ENCODE measurements around the gene RHOD.

RHOD gene

DNA sequence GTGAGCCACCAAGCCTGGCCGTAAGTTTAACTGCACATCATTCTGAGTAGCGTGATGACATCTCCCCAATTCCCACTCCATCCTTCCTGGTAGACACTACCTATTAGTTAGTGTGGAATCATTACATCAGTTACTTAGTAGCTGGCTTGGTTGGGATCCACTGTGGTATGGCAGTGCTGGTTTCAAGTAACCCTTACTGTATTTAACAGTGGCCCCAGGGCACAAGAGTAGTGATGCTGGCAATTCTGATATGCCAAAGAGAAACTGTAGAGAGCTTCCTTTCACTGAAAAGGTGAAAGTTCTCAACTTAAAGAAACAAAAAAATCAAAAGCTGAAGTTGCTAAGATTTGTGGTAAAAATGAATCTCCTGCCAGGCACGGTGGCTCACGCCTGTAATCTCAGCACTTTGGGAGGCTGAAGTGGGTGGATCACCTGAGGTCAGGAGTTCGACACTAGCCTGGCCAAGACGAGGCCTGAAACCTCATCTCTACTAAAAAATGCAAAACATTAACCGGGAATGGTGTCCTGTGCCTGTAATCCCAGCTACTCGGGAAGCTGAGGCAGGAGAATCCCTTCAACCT, 27.2 kb downstream of the RHOD start:
- H3K4me3 ChIP-seq = no peak overlapping the region
- H3K27me3 ChIP-seq = no peaks in the 10 kb centered on the region
- H4K20me1 ChIP-seq = peaks cover 0 to 5% (median 0%) of the 10 kb centered on the region in 11 experiments; a peak in 1 of 22 replicates
- H3K4me1 ChIP-seq = peaks cover 16 to 27% (median 21%) of the 10 kb centered on the region in 10 experiments
- no peaks in the 10 kb centered on the region for H3K36me3 ChIP-seq
- no peak overlapping the region for H3K4me2 ChIP-seq
- TF ChIP-seq Cebpa-rat (IDR thresholded peaks at IDR 0.05) = no peak
- no peak overlapping the region for H3K27ac ChIP-seq
- H3K9me3 ChIP-seq (replicated peaks in 1 of 11) = no peaks in the 10 kb centered on the region
- H3K9ac ChIP-seq = no peak overlapping the region

DNA sequence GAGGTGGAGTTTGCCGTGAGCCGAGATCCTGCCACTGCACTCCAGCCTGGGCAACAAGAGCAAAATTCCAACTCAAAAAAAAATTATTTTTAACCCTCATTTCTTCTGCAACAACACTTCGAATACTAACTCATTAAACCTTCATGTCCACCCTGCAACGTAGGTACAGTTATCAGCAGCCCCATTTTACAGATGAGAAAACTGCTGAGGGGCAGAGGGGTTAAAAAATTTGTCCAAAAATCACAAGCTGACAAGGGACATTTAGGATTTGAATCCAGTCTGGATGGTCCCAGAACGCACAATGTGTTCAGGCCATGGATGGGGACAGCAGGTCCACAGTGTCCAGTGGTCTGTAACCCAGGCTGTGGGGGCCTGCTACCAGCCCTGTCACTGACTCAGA, 29.0 kb downstream of the RHOD start:
- Histone ChIP-seq H3K9ac (no peak overlapping the region), H3K9me3 (replicated peaks in 1 of 11) (no peaks in the 10 kb centered on the region), H3K4me2 (no peak overlapping the region), H3K27me3 (no peaks in the 10 kb centered on the region), H3K4me1 (peaks cover 13 to 28% (median 22%) of the 10 kb centered on the region in 10 experiments), H3K36me3 (no peaks in the 10 kb centered on the region), H4K20me1 (peaks cover 0 to 5% (median 0%) of the 10 kb centered on the region in 11 experiments; a peak in 1 of 22 replicates), H3K4me3 (no peak overlapping the region), H3K27ac (no peak overlapping the region)
- no peak for TF ChIP-seq Cebpa-rat (IDR thresholded peaks at IDR 0.05)

DNA sequence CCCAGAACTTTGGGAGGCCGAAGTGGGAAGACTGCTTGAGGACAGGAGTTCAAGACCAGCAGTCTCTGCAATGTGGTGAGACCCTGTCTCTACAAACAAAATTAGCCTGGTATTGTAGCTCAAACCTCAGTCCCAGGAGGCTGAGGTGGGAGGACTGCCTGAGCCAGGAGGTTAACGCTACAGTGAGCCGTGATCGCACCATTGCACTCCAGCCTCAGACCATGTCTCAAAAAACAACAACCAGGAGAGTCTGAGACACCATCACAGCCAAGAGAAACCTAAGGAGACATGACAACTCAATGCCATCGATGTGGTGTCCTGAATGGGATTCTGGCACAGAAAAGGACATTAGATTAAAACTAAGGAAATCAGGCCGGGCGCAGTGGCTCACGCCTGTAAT, 34.1 kb downstream of the RHOD start:
- no peaks in the 10 kb centered on the region for H4K20me1 ChIP-seq
- H3K4me2 ChIP-seq = peak overlapping the region in 6 of 11 experiments; percentile 10 to 55 (median 36); a peak in 7 of 22 replicates
- H3K36me3 ChIP-seq = no peaks in the 10 kb centered on the region
- H3K4me1 ChIP-seq = peaks cover 0 to 16% (median 3%) of the 10 kb centered on the region in 10 experiments; a peak in 8 of 20 replicates
- H3K27me3 ChIP-seq = no peaks in the 10 kb centered on the region
- 0 out of 22 replicates have a peak overlapping the region, but pooled peaks of 1 of the 11 experiments have one; percentile 6 for H3K27ac ChIP-seq
- H3K4me3 ChIP-seq = no peak overlapping the region
- no peak for TF ChIP-seq Cebpa-rat (IDR thresholded peaks at IDR 0.05)
- H3K9ac ChIP-seq = no peak overlapping the region
- 0 out of 22 replicates have a peak, but pooled peaks cover 0 to 3% (median 0%) of the 10 kb centered on the region in 11 experiments for H3K9me3 ChIP-seq (replicated peaks in 1 of 11)

DNA sequence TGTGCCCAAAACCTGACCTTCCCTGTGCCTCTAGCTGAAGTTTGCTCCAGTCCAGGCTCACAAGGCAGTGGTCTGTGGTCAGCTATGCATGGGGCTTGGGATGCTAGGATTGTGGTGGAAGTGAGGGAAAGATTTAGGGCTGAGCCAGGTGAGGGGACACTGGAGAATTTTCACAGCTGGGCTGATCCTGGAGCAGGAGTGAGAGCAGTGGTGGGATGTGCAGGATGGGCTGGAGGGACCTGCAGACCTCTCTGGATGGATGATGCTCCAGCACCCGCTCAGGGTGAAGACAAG, 38.5 kb downstream of the RHOD start:
- Histone ChIP-seq H3K36me3 (no peaks in the 10 kb centered on the region), H3K4me3 (no peak overlapping the region), H3K27me3 (no peaks in the 10 kb centered on the region), H3K9me3 (replicated peaks in 1 of 11) (0 out of 22 replicates have a peak, but pooled peaks cover 0 to 3% (median 0%) of the 10 kb centered on the region in 11 experiments), H3K27ac (no peak overlapping the region), H3K9ac (no peak overlapping the region), H3K4me2 (no peak overlapping the region), H3K4me1 (peaks cover 15 to 33% (median 20%) of the 10 kb centered on the region in 10 experiments), H4K20me1 (no peaks in the 10 kb centered on the region; a peak in 1 of 22 replicates)
- TF ChIP-seq Cebpa-rat (IDR thresholded peaks at IDR 0.05) = no peak

DNA sequence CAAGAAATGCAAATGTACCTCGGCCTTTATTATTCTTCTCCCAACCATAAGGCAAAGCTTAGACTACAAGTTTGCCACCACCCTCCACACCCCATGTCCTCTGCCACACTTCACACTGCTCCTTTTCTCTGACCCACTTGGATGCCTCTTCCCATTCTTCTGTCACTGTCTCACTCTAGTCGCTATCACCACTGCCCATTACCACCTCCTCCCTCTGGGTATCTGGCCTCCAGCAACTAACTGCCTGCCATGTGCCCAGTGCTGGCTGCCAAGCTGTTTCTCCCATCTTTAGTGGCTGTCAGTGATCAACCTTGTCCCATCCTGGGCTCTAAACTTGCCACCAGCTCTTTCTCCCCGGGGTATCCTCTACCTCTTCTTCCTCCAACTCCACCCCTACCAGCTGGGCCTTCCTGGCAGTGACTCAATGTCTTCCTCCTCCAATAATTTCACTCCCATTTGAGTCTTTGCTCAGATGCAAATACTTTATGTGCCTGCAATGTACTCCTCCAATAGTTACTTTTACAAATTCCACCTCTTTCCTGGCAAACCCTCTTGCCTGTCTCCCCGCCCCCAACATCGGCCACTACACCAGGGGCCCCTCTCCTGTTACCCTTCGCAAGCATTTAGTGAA, 42.3 kb downstream of the RHOD start:
- Histone ChIP-seq H3K9me3 (replicated peaks in 1 of 11) (no peaks in the 10 kb centered on the region), H3K4me2 (peak overlapping the region; percentile 47 to 81 (median 69)), H3K4me3 (no peak overlapping the region), H3K4me1 (peaks cover 22 to 54% (median 36%) of the 10 kb centered on the region in 10 experiments), H3K27ac (no peak overlapping the region), H3K9ac (no peak overlapping the region; a peak in 1 of 22 replicates), H3K36me3 (no peaks in the 10 kb centered on the region), H3K27me3 (no peaks in the 10 kb centered on the region), H4K20me1 (no peaks in the 10 kb centered on the region; a peak in 1 of 22 replicates)
- no peak for TF ChIP-seq Cebpa-rat (IDR thresholded peaks at IDR 0.05)

DNA sequence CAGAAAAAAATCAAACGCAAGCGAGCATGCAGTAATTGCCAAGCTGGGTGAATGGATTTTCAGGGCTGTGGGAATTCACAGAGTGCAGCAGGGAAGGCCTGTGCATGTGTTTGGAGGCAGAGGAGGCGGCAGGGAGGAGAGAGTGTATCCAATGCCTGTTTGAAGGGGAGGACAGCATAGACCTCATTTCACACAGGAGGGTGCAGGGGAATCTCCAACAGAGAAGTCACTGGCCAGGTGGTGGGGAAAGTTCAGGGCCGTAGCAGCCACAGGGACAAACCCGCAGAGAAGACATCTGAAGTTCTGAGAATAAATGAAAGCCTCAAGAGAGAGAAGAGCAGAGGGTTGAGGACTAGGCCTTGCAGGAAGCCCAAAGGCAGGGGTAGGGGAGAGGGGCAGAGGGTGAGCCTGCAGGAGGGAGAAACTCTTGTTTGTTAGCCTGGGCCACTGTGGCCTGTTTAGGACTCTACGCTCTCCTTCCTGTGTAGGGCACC, 43.2 kb downstream of the RHOD start:
- no peak overlapping the region for H3K4me3 ChIP-seq
- no peaks in the 10 kb centered on the region for H3K36me3 ChIP-seq
- no peak for TF ChIP-seq Cebpa-rat (IDR thresholded peaks at IDR 0.05)
- no peaks in the 10 kb centered on the region; a peak in 1 of 22 replicates for H4K20me1 ChIP-seq
- H3K9ac ChIP-seq = peak overlapping the region in 6 of 11 experiments; percentile 6 to 42 (median 14); a peak in 7 of 22 replicates
- H3K4me1 ChIP-seq = peaks cover 22 to 55% (median 38%) of the 10 kb centered on the region in 10 experiments
- peak overlapping the region in 7 of 11 experiments; percentile 2 to 44 (median 21); a peak in 12 of 22 replicates for H3K27ac ChIP-seq
- H3K9me3 ChIP-seq (replicated peaks in 1 of 11) = no peaks in the 10 kb centered on the region
- H3K4me2 ChIP-seq = peak overlapping the region; percentile 47 to 81 (median 69)
- no peaks in the 10 kb centered on the region for H3K27me3 ChIP-seq

DNA sequence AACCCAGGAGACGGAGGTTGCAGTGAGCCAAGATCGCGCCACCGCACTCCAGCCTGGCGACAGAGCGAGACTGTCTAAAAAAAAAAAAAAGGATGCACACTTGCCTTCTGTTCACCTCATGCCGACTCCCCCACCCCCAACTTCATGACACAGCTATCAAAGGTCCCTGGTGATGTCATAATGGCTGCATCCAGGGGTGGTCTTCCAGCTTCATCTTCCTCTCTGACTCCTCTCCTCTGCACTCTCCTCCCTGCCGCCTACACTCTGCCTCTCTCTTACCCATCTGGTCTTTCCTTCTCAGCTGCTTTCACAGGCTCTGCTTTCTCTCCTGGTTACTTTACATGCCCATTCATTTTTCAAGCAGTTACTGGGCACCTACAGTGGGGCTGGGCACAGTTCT, 46.0 kb downstream of the RHOD start:
- Histone ChIP-seq H3K4me2 (peak overlapping the region in 3 of 11 experiments; percentile 10 to 15 (median 14); a peak in 3 of 22 replicates), H3K27me3 (no peaks in the 10 kb centered on the region), H3K36me3 (no peaks in the 10 kb centered on the region), H3K4me1 (peaks cover 22 to 55% (median 38%) of the 10 kb centered on the region in 10 experiments), H3K4me3 (no peak overlapping the region), H3K9me3 (replicated peaks in 1 of 11) (no peaks in the 10 kb centered on the region), H3K9ac (no peak overlapping the region), H4K20me1 (no peaks in the 10 kb centered on the region; a peak in 1 of 22 replicates), H3K27ac (no peak overlapping the region)
- no peak for TF ChIP-seq Cebpa-rat (IDR thresholded peaks at IDR 0.05)

DNA sequence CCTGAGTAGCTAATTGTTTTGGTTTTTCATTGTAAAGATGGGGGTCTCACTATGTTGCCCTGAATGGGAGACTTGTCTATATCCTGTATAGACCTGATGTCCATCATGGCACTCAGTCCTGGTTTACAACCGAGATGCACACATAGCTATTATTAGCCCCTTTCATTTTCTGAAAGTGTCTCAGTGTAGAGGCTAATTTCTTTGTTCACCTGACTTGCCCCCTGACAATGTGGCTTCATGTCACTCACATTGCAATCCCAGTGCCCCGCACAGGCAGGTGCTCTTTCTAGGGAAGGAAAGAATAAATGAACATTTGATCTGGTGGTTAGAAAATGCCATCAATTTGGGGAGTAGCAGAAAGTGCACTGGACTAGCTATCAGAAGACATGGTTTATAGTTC, 49.3 kb downstream of the RHOD start:
- no peak overlapping the region for H3K9ac ChIP-seq
- peaks cover 0 to 29% (median 13%) of the 10 kb centered on the region in 10 experiments; a peak in 17 of 20 replicates for H3K4me1 ChIP-seq
- H4K20me1 ChIP-seq = no peaks in the 10 kb centered on the region; a peak in 1 of 22 replicates
- no peak overlapping the region for H3K27ac ChIP-seq
- no peak for TF ChIP-seq Cebpa-rat (IDR thresholded peaks at IDR 0.05)
- no peak overlapping the region for H3K4me2 ChIP-seq
- H3K36me3 ChIP-seq = no peaks in the 10 kb centered on the region
- H3K9me3 ChIP-seq (replicated peaks in 1 of 11) = no peaks in the 10 kb centered on the region
- no peak overlapping the region for H3K4me3 ChIP-seq
- no peaks in the 10 kb centered on the region for H3K27me3 ChIP-seq

DNA sequence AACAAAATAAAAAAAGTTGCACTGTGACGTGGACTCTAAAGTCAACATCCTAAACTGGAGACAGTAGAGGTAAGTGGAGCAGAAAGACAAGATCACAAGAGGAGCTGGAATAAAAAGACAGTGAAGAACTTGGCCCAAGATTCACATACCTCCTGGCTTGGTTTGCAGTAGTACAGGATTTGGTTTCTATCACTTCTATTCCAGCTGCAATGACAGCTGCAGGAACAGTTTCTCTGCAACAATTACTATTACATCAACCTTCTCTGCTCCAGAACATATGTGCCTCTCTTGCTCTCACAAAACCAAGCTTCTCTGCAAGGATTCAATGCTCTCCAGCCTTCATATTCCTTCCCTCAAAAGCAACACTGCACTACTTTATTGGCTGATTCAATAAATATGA, 54.6 kb downstream of the RHOD start:
- no peak overlapping the region for H3K4me3 ChIP-seq

More for the DNA sequence above, 54.6 kb downstream of the RHOD start:
- peaks cover 0 to 35% (median 13%) of the 10 kb centered on the region in 10 experiments; a peak in 12 of 20 replicates for H3K4me1 ChIP-seq
- H3K9me3 ChIP-seq (replicated peaks in 1 of 11) = no peaks in the 10 kb centered on the region
- no peak overlapping the region for H3K4me2 ChIP-seq
- peaks cover 0 to 15% (median 9%) of the 10 kb centered on the region in 11 experiments; a peak in 19 of 22 replicates for H3K27me3 ChIP-seq
- no peaks in the 10 kb centered on the region; a peak in 1 of 22 replicates for H4K20me1 ChIP-seq
- no peak overlapping the region for H3K27ac ChIP-seq
- H3K36me3 ChIP-seq = no peaks in the 10 kb centered on the region
- no peak for TF ChIP-seq Cebpa-rat (IDR thresholded peaks at IDR 0.05)
- no peak overlapping the region for H3K9ac ChIP-seq

Data from BLaER1 treated with 17β-estradiol and CSF1 and Interleukin-3, amounts not matched to agents 10 nM and 100 nM (cell line).